Effector memory CD4-positive, alpha-beta T cell (primary cell): ENCODE measurements around the gene MCOLN1.
"Not testable (repeated sequence)": the region's sequence is repeated elsewhere in the genome, so short reads cannot be mapped to it uniquely, and the experiment has no call there.

ENCODE experiments used
- DNase-seq, 3 donors: peaks; one replicate each; pipeline ENCODE4 v3.0.0-alpha.2; 2020
- H3K27ac ChIP-seq: 2 replicates; pipeline ENCODE4 v1.7.0; 2013; ENCODE audit warnings: mild to moderate bottlenecking, low read length, moderate library complexity; ENCODE audit not compliant: insufficient read depth, poor library complexity, severe bottlenecking
- H3K27me3 ChIP-seq: replicated peaks from 2 replicates; pipeline ENCODE4 v1.7.0; 2013; ENCODE audit warnings: mild to moderate bottlenecking, low read length; ENCODE audit not compliant: insufficient read depth, control insufficient read depth, poor library complexity, severe bottlenecking
- H3K36me3 ChIP-seq: 2 replicates; pipeline ENCODE4 v1.7.0; 2013; ENCODE audit warnings: mild to moderate bottlenecking, low read length, moderate library complexity; ENCODE audit not compliant: control insufficient read depth, insufficient read depth
- H3K4me1 ChIP-seq: 2 replicates; pipeline ENCODE4 v1.7.0; 2013; ENCODE audit warnings: low read length, mild to moderate bottlenecking; ENCODE audit not compliant: control insufficient read depth, insufficient read depth, poor library complexity, severe bottlenecking
- H3K4me3 ChIP-seq: 2 replicates; pipeline ENCODE4 v1.7.0; 2013; ENCODE audit warnings: low read length, low read depth, mild to moderate bottlenecking; ENCODE audit not compliant: insufficient read depth, poor library complexity, severe bottlenecking
- H3K9me3 ChIP-seq: 2 replicates; pipeline ENCODE4 v1.7.0; 2013; ENCODE audit warnings: mild to moderate bottlenecking, low read length, moderate library complexity; ENCODE audit not compliant: control insufficient read depth

Gene MCOLN1

DNA sequence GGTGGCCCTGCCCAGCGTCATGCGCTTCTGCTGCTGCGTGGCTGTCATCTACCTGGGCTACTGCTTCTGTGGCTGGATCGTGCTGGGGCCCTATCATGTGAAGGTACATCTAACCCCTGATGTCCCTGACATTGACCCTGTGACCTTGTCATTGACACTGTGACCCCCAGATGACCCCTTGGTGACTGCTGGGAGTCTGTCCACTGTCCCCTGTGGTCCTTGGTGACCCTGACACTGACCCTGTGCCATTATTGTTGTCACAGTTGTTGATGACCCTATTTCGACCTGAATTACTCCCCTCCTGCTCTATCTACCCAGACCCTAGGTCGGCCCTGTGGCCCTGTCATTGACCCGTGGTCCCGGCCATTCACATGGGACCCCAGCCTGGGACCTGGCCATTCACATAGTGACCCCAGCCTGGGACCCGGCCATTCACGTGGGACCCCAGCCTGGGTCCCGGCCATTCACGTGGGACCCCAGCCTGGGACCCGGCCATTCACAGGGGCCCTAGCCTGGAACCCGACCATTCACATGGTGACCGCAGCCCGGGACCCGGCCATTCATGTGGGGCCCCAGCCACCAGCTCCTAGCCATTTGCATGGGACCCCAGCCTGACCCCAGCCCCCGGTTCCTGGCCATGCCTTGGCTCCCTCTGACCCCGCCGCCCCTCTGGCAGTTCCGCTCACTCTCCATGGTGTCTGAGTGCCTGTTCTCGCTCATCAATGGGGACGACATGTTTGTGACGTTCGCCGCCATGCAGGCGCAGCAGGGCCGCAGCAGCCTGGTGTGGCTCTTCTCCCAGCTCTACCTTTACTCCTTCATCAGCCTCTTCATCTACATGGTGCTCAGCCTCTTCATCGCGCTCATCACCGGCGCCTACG lies 7.4 kb downstream of the MCOLN1 start:
- no peak overlapping the region for H3K27ac ChIP-seq
- no peaks in the 10 kb centered on the region for H3K27me3 ChIP-seq
- DNase-seq = no peak
- H3K36me3 ChIP-seq = no peaks in the 10 kb centered on the region
- no peaks in the 10 kb centered on the region for H3K9me3 ChIP-seq
- peaks cover 9% of the 10 kb centered on the region for H3K4me1 ChIP-seq
- no peak overlapping the region for H3K4me3 ChIP-seq

DNA sequence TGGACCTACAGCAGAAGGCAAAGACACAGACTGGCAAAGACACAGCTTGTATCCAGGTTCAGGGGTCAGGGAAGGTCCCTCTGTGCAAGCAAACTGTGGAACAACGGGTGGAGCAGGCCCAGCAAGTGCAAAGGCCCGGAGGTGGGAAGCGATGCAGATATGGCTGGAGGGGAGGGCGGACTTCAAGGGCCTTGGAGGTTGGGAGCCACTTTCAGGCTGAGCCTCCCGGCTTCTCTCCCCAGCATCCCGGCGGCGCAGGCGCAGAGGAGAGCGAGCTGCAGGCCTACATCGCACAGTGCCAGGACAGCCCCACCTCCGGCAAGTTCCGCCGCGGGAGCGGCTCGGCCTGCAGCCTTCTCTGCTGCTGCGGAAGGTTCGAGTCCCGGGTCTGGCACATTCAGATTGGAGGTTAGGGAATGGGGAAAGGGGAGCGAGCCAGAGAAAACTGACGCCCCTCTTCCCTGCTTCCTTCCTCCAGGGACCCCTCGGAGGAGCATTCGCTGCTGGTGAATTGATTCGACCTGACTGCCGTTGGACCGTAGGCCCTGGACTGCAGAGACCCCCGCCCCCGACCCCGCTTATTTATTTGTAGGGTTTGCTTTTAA lies 11.0 kb downstream of the MCOLN1 start:
- H3K9me3 ChIP-seq = no peaks in the 10 kb centered on the region
- H3K27me3 ChIP-seq = no peaks in the 10 kb centered on the region
- H3K36me3 ChIP-seq = peaks cover 1% of the 10 kb centered on the region
- H3K4me1 ChIP-seq = peaks cover 14% of the 10 kb centered on the region
- H3K4me3 ChIP-seq = peak overlapping the region; percentile 95
- H3K27ac ChIP-seq = peak overlapping the region; percentile 77
- DNase-seq = no peak

DNA sequence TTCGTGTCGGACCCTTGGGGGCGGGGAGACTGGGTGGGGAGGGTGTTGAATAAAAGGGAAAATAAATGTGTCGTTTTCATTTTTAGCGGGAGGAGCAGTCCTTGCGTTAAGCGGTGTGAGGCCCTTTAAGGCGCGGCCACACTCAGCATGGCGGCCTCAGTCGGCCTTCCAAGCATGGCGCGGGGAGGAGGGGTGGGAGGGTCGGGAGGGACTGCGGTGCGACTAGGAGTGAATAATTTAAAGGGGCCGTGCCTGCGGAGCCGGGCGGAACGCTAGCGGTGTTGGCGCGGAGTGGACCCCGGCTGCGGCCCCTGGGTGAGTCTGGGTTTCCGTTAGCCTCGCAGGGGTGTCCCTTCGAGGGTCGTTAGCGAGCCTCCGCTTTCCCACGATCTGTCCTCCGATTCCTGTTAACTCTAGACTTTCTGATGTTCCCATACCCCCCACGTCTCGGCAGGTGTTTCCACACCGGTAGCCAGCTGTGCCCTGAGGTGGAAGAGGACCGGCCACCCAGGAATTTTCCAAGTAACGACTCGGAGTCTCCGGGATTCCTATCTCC lies 11.6 kb downstream of the MCOLN1 start:
- H3K9me3 ChIP-seq = no peaks in the 10 kb centered on the region
- no peaks in the 10 kb centered on the region for H3K27me3 ChIP-seq
- peaks cover 7% of the 10 kb centered on the region for H3K36me3 ChIP-seq
- H3K4me1 ChIP-seq = peaks cover 14% of the 10 kb centered on the region
- H3K4me3 ChIP-seq = peak overlapping the region; percentile 95
- peak; percentile 70 to 78 (median 75) for DNase-seq
- peak overlapping the region; percentile 77 for H3K27ac ChIP-seq

DNA sequence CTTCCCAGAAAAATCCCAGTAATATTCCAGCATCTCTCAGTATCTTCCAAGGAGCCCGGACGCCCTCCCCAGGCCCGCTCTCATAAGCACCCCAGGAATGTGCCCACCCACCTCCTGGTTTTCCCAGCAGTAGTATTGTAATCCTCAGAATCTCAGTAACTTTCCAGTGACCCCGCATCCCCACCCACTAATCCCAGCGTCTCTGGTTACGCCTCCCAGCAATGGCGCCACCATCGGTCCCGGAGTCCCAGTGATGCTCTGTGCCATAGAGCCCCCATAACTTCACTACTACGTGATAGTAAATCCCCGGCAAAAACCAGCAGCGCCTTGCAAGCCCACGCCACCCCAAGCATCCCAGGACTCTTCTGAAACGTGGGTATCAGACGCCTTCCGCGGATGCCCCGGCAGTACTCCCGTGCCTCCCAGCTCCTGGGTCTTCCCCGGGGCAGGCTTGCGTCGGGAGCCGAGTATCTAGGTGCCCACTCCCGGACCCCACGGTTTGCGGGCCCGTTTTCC lies 12.2 kb downstream of the MCOLN1 start:
- peaks cover 14% of the 10 kb centered on the region for H3K4me1 ChIP-seq
- DNase-seq = peak in 1 of 3 donors; percentile 20
- H3K9me3 ChIP-seq = no peaks in the 10 kb centered on the region
- no peaks in the 10 kb centered on the region for H3K27me3 ChIP-seq
- H3K36me3 ChIP-seq = peaks cover 7% of the 10 kb centered on the region
- H3K27ac ChIP-seq = peak overlapping the region; percentile 77
- H3K4me3 ChIP-seq = peak overlapping the region; percentile 95

DNA sequence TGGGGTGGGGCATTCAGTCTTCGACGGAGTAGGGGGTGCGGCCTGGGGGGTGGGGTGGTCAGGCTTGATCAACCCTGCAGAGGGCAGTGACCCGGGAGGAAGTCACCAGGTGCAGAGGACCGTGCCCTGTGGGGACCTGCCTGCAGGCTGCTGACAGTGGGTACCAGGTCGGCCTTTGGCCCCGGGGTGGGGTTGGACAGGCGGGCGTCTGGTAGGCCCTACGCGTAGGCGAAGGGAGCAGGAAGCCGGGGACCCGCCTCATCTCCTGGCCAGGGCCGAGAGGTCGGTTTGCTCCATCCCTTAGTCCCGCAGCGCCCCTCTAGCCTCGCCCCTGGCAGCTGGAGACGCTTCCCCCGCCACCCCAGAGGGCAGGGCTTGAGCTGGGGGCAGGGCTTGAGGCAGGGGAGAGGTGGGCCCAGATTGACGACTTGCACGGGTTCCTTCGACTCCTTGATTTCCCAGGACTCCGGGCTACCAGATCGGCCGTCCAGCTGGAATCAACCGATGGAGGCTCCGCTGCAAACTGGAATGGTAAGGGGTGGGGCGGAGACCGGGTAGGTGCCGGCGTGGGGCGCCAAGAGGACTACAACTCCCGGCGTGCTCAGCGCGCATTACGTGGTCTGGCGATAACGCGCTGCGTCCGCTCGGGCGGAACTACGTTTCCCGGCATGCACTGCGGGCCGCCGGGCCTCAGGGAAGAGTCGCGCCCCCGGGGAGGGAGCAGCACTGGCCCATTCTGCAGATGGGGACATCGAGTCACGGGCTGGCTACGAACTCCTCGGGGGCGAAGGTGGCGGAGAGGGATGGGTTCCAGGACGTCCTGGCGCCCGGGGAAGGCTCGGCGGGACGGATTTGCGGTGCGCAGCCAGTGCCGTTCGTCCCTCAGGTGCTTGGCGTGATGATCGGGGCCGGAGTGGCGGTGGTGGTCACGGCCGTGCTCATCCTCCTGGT lies 12.9 kb downstream of the MCOLN1 start, which contains the start of gene PNPLA6:
PNPLA6 (plus strand) TSS at position 671 of the 951 bp plus-strand sequence; CDS start at position 743, 72 bp downstream.
- peaks cover 14% of the 10 kb centered on the region for H3K4me1 ChIP-seq
- DNase-seq = peak; percentile 70 to 86 (median 84)
- H3K36me3 ChIP-seq = peaks cover 11% of the 10 kb centered on the region
- no peaks in the 10 kb centered on the region for H3K27me3 ChIP-seq
- H3K27ac ChIP-seq = peak within 1 kb of the TSS; percentile 77
- H3K9me3 ChIP-seq = no peaks in the 10 kb centered on the region
- H3K4me3 ChIP-seq = peak within 1 kb of the TSS; percentile 95

DNA sequence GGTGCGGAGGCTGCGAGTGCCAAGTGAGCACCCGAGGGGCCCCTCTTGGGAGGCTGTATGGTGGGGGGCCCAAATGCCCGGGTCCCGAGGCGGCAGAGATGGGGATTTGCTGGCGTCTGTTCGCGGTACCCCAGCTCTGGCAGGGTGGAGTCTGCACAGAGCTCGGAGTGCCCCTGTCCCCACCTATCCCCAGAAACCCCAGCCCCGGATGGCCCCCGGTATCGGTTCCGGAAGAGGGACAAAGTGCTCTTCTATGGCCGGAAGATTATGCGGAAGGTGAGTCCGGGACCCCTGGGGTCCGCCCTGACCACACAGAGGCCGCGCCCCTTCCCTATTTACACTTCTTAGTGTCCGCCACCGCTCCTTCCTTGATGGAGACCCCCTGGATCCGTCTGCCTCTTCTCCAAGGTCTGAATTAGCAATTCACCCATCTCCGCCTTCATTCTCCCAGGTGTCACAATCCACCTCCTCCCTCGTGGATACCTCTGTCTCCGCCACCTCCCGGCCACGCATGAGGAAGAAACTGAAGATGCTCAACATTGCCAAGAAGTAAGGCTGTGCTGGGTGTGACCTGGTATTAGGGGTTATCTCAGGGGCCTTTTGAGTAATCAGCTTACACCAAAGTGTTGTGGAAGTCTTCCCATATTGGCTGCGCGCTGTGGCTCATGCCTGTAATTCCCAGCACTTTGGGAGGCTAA lies 13.7 kb downstream of the MCOLN1 start:
- no peaks in the 10 kb centered on the region for H3K27me3 ChIP-seq
- no peaks in the 10 kb centered on the region for H3K9me3 ChIP-seq
- DNase-seq = no peak
- peak overlapping the region; percentile 95 for H3K4me3 ChIP-seq
- H3K36me3 ChIP-seq = peaks cover 20% of the 10 kb centered on the region
- peaks cover 14% of the 10 kb centered on the region for H3K4me1 ChIP-seq
- H3K27ac ChIP-seq = peak overlapping the region; percentile 77

DNA sequence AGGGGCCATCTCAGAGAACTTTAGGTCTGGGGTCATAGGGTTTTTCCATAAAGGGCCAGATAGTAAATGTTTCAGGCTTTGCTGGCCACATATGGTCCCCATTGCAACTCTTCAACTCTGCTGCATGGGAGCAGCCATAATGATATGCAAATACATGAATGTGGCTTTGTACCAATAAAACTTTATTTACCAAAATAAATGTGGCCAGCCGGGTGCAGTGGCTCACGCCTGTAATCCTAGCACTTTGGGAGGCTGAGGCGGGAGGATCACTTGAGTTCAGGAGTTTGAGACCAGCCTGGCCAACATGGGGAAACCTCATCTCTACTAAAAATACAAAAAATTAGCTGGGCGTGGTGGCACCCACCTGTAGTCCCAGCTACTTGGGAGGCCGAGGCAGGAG lies 16.6 kb downstream of the MCOLN1 start:
- H3K4me3 ChIP-seq, DNase-seq, H3K27me3 ChIP-seq, H3K9me3 ChIP-seq, H3K27ac ChIP-seq: not testable (repeated sequence)
- H3K36me3 ChIP-seq = peaks cover 43% of the 10 kb centered on the region
- H3K4me1 ChIP-seq = peaks cover 10% of the 10 kb centered on the region

DNA sequence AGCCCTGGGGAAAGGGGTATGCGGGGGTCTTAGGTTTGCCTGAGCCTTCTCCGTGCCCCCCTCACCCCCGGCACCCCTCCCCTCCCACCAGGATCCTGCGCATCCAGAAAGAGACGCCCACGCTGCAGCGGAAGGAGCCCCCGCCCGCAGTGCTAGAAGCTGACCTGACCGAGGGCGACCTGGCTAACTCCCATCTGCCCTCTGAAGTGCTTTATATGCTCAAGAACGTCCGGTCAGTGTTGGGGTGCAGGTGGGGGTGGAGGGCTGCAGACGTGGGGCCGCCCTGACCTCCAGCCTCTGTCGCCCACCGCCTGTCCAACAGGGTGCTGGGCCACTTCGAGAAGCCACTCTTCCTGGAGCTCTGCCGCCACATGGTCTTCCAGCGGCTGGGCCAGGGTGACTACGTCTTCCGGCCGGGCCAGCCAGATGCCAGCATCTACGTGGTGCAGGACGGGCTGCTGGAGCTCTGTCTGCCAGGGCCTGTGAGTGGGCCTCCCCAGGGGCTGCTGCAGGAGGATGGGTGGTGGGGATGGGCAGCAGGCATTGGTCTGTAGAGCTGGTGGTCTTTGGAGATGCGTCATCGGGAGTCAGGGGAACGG lies 17.5 kb downstream of the MCOLN1 start:
- peaks cover 43% of the 10 kb centered on the region for H3K36me3 ChIP-seq
- H3K4me1 ChIP-seq = peaks cover 5% of the 10 kb centered on the region
- no peak overlapping the region for H3K4me3 ChIP-seq
- no peaks in the 10 kb centered on the region for H3K9me3 ChIP-seq
- no peak for DNase-seq
- no peak overlapping the region for H3K27ac ChIP-seq
- no peaks in the 10 kb centered on the region for H3K27me3 ChIP-seq
